HL-60/S4 (cell line): Measurements from ENCODE around the gene DHRS12.

Source experiments
- in situ Hi-C: fragments of 300-500 bp; cut with MboI; formaldehyde crosslinking; loops from 2 replicates; pipeline ENCODE4 v1.14.3; 2022; ENCODE audit warnings: low sequenced_read_pairs

Gene DHRS12

GRCh38 chr13:51803422-51804294 lies at the start of gene DHRS12:
TSS of gene DHRS12 (minus strand) at chr13:51804163. CDS start at chr13:51799659, 4,504 bp downstream.
- in situ Hi-C loops = no loop called here

- in situ Hi-C loops = no loop called here
Measured at GRCh38 chr13:51849145-51850101, 45.5 kb upstream of the DHRS12 start.

GRCh38 chr13:51848674-51849073 lies 44.7 kb upstream of the DHRS12 start:
- in situ Hi-C loops = no loop called here

- in situ Hi-C loops = no loop called here
Measured at GRCh38 chr13:51846756-51847155, 42.8 kb upstream of the DHRS12 start.

GRCh38 chr13:51845574-51846318 lies 41.8 kb upstream of the DHRS12 start:
- in situ Hi-C loops = no loop called here

- in situ Hi-C loops = no loop called here
Measured at GRCh38 chr13:51844862-51845573, 41.1 kb upstream of the DHRS12 start, which contains the start of gene TMEM272. TSS of gene TMEM272 (minus strand) at chr13:51845177. CDS start at chr13:51838530, 6,647 bp downstream.

- in situ Hi-C loops = no loop called here
Measured at GRCh38 chr13:51843529-51843928, 39.6 kb upstream of the DHRS12 start.

- in situ Hi-C loops = no loop called here
Measured at GRCh38 chr13:51841732-51842131, 37.8 kb upstream of the DHRS12 start.

- in situ Hi-C loops = no loop called here
Measured at GRCh38 chr13:51840917-51841316, 37.0 kb upstream of the DHRS12 start.

GRCh38 chr13:51839711-51840540 lies 36.0 kb upstream of the DHRS12 start:
- in situ Hi-C loops = no loop called here

GRCh38 chr13:51838240-51838846 lies 34.4 kb upstream of the DHRS12 start:
- in situ Hi-C loops = no loop called here

GRCh38 chr13:51837016-51837415 lies 33.1 kb upstream of the DHRS12 start:
- in situ Hi-C loops = no loop called here

GRCh38 chr13:51834581-51835171 lies 30.7 kb upstream of the DHRS12 start:
- in situ Hi-C loops = no loop called here

- in situ Hi-C loops = no loop called here
Measured at GRCh38 chr13:51833980-51834379, 30.0 kb upstream of the DHRS12 start.

GRCh38 chr13:51832471-51833152 lies 28.6 kb upstream of the DHRS12 start:
- in situ Hi-C loops = no loop called here

- in situ Hi-C loops = no loop called here
Measured at GRCh38 chr13:51831519-51831918, 27.6 kb upstream of the DHRS12 start.

- in situ Hi-C loops = no loop called here
Measured at GRCh38 chr13:51829568-51829899, 25.6 kb upstream of the DHRS12 start.
